ENCODE results near the gene SLC35E1. TPM values are rescaled to one million over a fixed set of nuclear protein-coding genes. Genes with fewer than 3 reads are reported as not detected.

Gene SLC35E1
- total and polyA plus RNA-seq, 11 donors, result 20.4 to 44.0 (median 24.0) TPM

DNA sequence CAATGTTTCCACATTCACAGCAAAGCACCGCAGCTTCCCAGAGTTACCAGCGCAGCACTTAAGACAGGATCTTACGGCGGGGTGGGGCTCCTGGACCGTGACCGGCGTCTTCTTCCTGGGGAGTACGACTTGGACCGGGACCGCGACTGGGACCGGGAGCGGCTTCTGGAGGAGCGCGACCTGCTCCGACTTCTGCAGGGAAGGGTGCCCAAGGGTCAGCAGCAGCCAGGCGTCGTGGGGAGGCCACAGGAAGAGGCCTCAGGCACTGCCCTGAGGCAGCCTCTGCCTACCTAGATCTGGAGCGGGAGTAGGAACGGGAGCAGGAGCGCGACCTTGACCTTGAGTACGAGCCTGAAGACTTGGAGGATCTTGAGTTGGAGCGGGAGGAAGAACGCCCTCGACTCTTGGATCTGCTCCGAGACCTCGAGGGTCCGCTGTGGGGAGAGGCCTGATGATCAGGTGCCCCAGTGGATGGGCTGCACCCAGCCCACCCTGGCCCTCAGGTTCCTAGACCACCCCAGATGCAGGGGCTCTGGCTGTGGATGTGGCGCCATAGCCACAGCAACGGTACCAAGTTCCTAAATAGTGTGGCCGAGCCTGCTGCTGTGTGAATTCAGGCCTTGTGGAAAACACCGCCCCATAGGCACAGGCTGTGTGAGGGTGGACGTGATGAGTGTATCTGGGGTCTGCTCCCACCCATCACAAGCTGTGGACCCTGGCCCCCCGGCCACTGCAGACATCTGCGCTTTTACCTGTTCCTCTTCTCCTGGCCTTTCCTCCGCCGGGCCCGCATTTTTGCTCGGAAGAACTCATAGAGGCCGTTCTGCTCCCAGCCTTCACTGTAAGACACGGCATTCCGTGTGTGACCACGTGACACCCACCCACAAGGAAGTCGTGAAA, 51.9 kb downstream of the SLC35E1 start:
- no peak for DNase-seq
- Histone ChIP-seq H3K27ac (no peak overlapping the region), H3K4me1 (no peaks in the 10 kb centered on the region), H3K4me3 (no peak overlapping the region), H3K27me3 (no peaks in the 10 kb centered on the region), H3K9me3 (no peaks in the 10 kb centered on the region), H3K36me3 (peaks cover 2 to 100% (median 86%) of the 10 kb centered on the region in 9 donors)
- 90 to 94% (median 92%) methylated on average over 42 to 45 of the region's 45 CpGs for WGBS, 4 donors
- peak in 1 of 4 donors; percentile 8 for ATAC-seq
- intact Hi-C loops (cut with DNase I), result no loop called here
- no peak for TF ChIP-seq POLR2A (IDR thresholded peaks at IDR 0.05)
- TF ChIP-seq, protein P1, sequence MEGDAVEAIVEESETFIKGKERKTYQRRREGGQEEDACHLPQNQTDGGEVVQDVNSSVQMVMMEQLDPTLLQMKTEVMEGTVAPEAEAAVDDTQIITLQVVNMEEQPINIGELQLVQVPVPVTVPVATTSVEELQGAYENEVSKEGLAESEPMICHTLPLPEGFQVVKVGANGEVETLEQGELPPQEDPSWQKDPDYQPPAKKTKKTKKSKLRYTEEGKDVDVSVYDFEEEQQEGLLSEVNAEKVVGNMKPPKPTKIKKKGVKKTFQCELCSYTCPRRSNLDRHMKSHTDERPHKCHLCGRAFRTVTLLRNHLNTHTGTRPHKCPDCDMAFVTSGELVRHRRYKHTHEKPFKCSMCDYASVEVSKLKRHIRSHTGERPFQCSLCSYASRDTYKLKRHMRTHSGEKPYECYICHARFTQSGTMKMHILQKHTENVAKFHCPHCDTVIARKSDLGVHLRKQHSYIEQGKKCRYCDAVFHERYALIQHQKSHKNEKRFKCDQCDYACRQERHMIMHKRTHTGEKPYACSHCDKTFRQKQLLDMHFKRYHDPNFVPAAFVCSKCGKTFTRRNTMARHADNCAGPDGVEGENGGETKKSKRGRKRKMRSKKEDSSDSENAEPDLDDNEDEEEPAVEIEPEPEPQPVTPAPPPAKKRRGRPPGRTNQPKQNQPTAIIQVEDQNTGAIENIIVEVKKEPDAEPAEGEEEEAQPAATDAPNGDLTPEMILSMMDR (IDR thresholded peaks at IDR 0.05), result no peak

DNA sequence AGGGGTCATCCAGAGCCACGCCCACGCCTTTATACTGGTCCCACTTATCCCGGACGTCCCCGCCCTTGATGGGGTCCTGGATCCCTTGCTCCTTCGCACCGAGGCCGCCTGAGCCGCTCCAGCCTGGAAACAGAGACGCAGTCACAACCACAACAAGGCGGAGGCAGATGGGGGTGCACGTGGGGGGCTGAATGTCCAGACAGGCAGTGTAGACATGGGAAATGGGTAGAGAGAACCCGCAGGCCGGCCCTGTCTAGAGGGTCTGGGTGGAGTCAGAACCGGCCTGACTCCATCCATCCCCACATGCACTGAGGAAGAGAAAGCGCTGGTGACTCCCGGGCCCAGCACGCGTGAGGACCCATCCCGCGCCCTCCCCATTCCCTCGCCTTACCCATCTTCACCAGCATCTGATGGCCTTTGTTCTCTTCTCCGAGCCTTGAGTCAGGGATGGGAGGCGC, 53.0 kb downstream of the SLC35E1 start:
- WGBS, 4 donors, result 94 to 95% (median 94%) methylated on average over 24 of the region's 24 CpGs
- ATAC-seq, result no peak
- TF ChIP-seq, protein P1 (IDR thresholded peaks at IDR 0.05), result no peak
- TF ChIP-seq POLR2A (IDR thresholded peaks at IDR 0.05), result no peak
- Histone ChIP-seq H3K4me3 (no peak overlapping the region), H3K4me1 (no peaks in the 10 kb centered on the region), H3K36me3 (peaks cover 0 to 100% (median 81%) of the 10 kb centered on the region in 9 donors), H3K27me3 (no peaks in the 10 kb centered on the region), H3K27ac (no peak overlapping the region), H3K9me3 (no peaks in the 10 kb centered on the region)
- intact Hi-C loops (cut with DNase I), result no loop called here
- DNase-seq, result no peak

DNA sequence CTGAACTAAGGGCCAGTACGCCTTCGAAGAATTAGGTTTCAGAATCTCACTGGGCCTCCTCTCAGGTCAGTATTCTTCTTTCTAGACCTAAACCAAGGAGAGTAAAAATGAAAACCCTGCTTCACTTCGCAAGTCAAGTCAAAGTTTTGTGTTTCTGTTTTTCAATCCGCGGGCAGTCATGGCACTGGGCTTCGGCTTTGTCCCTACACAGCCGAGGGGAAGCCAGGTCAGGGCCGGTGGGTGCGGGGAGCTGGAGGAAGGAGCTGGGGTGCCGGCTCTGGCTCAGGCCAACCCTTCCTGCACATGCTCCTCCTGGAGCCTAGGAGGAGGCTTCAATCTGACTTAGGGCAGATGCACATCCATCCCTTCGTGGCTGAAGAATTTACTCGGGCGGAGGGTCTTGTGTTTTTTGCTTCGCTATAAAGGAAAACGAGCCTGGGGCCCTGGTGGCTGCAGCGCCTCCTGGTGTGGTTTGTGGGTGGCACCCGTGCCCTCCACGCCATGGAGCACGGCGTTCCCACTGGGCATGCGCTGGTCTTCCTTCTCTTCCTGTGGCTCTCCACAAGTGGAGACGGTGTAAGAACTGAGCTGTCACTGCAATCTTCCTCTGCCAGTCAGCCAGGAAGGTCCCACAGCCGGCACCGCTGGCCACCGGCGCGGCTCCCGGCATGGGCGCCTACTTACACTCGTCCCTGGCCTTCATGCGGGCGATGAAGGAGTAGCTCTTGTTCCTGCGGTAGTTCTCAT, 53.6 kb downstream of the SLC35E1 start:
- WGBS, 4 donors, result 88 to 90% (median 89%) methylated on average over 33 of the region's 33 CpGs
- no peak for DNase-seq
- peaks cover 0 to 98% (median 75%) of the 10 kb centered on the region in 9 donors for H3K36me3 ChIP-seq
- ATAC-seq, result no peak
- H3K27me3 ChIP-seq, result no peaks in the 10 kb centered on the region
- H3K9me3 ChIP-seq, result no peaks in the 10 kb centered on the region
- no peak for TF ChIP-seq POLR2A (IDR thresholded peaks at IDR 0.05)
- H3K4me1 ChIP-seq, result no peaks in the 10 kb centered on the region
- intact Hi-C loops (cut with DNase I), result no loop called here
- H3K4me3 ChIP-seq, result no peak overlapping the region
- no peak overlapping the region for H3K27ac ChIP-seq

DNA sequence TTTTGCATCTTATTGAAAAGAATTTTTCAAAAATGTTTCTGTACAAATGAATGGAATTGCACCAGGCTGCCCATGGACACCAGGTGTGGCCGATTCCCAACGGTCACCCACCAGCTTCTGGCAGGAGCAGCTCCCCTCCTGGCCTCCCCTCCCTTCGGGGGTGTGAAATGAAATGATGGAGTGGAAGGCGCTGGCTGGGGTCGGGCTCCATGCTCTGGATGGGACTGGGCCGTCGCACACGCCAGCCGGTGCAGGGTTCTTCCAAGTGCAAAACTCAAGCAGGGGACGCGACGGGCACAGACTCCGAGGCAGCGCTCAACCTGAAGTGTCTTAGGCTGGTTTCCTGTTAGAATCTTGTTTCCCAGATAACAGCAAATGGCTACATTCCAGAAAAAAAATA, 54.2 kb downstream of the SLC35E1 start:
- Histone ChIP-seq H3K27me3 (no peaks in the 10 kb centered on the region), H3K27ac (no peak overlapping the region), H3K4me1 (no peaks in the 10 kb centered on the region), H3K9me3 (no peaks in the 10 kb centered on the region), H3K4me3 (no peak overlapping the region), H3K36me3 (peaks cover 0 to 98% (median 72%) of the 10 kb centered on the region in 9 donors)
- 84 to 87% (median 86%) methylated on average over 14 of the region's 14 CpGs for WGBS, 4 donors
- intact Hi-C loops (cut with DNase I), result no loop called here
- TF ChIP-seq, protein P1 (IDR thresholded peaks at IDR 0.05), result no peak
- TF ChIP-seq POLR2A (IDR thresholded peaks at IDR 0.05), result no peak
- no peak for DNase-seq
- ATAC-seq, result no peak

Data from heart left ventricle (tissue), 16 donors.